ENCODE data around the gene DYNLRB1.

DNA sequence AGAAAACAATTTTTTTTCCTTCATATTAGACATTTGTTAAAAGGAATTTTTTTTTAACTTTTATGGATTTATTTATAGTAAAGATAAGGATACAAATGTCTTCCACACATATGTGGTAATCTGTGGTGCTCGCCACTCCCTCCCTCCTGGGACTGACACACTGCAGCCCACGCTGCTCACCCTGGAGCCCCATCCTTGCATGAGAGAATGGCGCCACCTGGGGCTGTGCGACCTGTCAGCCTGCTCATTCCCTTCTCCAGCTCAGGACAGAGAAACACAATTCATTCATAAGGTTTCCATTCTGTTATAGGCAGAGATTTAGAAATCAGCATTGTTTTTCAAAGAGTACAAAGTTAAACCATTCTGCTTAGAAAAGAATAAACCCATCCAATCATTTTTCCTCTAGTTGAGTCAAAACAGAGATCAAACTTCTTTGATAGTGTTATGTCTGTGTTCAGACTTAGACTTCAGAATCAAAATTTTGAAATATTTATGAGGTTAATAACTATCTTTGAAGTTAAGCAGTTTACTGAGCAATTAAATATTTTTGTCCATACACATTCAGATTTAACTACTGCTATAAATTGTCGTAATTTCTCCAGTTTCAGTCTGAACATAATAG lies 42.8 kb upstream of the DYNLRB1 start:
- TF ChIP-seq POLR2AphosphoS5 (IDR thresholded peaks at IDR 0.05): no peak
- TF ChIP-seq, protein P1, sequence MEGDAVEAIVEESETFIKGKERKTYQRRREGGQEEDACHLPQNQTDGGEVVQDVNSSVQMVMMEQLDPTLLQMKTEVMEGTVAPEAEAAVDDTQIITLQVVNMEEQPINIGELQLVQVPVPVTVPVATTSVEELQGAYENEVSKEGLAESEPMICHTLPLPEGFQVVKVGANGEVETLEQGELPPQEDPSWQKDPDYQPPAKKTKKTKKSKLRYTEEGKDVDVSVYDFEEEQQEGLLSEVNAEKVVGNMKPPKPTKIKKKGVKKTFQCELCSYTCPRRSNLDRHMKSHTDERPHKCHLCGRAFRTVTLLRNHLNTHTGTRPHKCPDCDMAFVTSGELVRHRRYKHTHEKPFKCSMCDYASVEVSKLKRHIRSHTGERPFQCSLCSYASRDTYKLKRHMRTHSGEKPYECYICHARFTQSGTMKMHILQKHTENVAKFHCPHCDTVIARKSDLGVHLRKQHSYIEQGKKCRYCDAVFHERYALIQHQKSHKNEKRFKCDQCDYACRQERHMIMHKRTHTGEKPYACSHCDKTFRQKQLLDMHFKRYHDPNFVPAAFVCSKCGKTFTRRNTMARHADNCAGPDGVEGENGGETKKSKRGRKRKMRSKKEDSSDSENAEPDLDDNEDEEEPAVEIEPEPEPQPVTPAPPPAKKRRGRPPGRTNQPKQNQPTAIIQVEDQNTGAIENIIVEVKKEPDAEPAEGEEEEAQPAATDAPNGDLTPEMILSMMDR (IDR thresholded peaks at IDR 0.05): no peak
- TF ChIP-seq EP300 (IDR thresholded peaks at IDR 0.05): no peak
- TF ChIP-seq POLR2A (IDR thresholded peaks at IDR 0.05): no peak
